Erythroblast (primary cell): ENCODE data around the gene HEXD.

Experiments used
- GATA1 ChIP-seq: IDR thresholded peaks from 2 replicates; pipeline ENCODE4 v1.6.1; 2011; ENCODE audit warnings: low read depth, mild to moderate bottlenecking, control low read depth, low read length, moderate library complexity
- POLR2A ChIP-seq: IDR thresholded peaks from 2 replicates; pipeline ENCODE4 v1.6.1; 2011; ENCODE audit warnings: mild to moderate bottlenecking, low read length

DNA sequence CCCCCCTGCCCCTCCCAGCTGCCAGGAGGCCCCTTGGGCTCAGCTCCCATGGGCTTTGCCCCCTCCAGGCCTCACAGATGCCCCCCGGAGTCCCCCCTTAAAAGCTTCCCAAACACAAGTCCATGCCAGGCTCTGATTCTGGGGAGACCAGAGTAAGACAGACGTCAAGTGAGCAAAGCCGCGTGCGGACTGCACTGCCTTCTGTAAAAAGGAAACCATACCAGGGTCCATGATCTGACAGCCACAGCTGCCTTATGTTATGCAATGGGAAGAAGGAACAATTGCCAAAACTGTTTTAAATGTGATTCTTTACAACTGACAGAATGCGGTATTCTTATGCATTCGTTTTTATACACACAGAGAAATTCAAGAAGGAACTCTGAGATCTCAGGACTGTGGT, 17.9 kb upstream of the HEXD start:
- TF ChIP-seq POLR2A (no peak), GATA1 (no peak)
